AG04449 (cell line): ENCODE measurements around the gene RHBDL3.

Experiments used
- CTCF ChIA-PET: fragments of 350-600 bp; formaldehyde crosslinking; extraction: SDS; loops from one replicate; lab custom pipeline; 2021; ENCODE audit warnings: antibody characterized with exemption; lab: Yijun Ruan, JAX
- POLR2A ChIA-PET: fragments of 400-600, 350-600 bp; formaldehyde crosslinking; extraction: SDS; loops from one replicate; lab custom pipeline; 2020; ENCODE audit warnings: antibody characterized with exemption, inconsistent platforms; lab: Yijun Ruan, JAX
- DNase-seq: peaks from one replicate; pipeline ENCODE4 v3.0.0-alpha.2; 2010; ENCODE audit warnings: low read depth, low spot score
- H3K4me3 ChIP-seq: 2 replicates; pipeline ENCODE4 v1.5.1; 2011; ENCODE audit warnings: low read depth, mild to moderate bottlenecking, control low read depth, low read length
- CTCF ChIP-seq: IDR thresholded peaks from one replicate; pipeline ENCODE4 v1.5.1; 2011; ENCODE audit warnings: mild to moderate bottlenecking, moderate library complexity, low read length, control low read depth, inconsistent platforms; ENCODE audit not compliant: insufficient read depth; ENCODE audit errors: missing control alignments

The RHBDL3 gene

GRCh38 chr17:32239456-32239855, 26.2 kb upstream of the RHBDL3 start:
- CTCF ChIA-PET: interaction anchor here (4.7 kb wide), 1 partner anchor 12 kb away, joined by 34 read pairs; no protein-coding TSS in a partner anchor
- H3K4me3 ChIP-seq: no peak overlapping the region
- DNase-seq: no peak
- POLR2A ChIA-PET: no interaction called here
- no peak for TF ChIP-seq CTCF

GRCh38 chr17:32240750-32241149, 24.9 kb upstream of the RHBDL3 start:
- H3K4me3 ChIP-seq: no peak overlapping the region
- POLR2A ChIA-PET: interaction anchor here (0.9 kb wide), 1 partner anchor 14 kb away, joined by 3 read pairs; no protein-coding TSS in a partner anchor
- no peak for TF ChIP-seq CTCF
- CTCF ChIA-PET: interaction anchor here (2.0 to 4.7 kb wide), 2 partner anchors 11 to 56 kb away, joined by 4 to 34 read pairs; no protein-coding TSS in a partner anchor
- DNase-seq: no peak

- ChIA-PET POLR2A (no interaction called here), CTCF (interaction anchor here (2.0 to 4.7 kb wide), 2 partner anchors 10 to 55 kb away, joined by 4 to 34 read pairs; no protein-coding TSS in a partner anchor)
- H3K4me3 ChIP-seq: no peak overlapping the region
- no peak for TF ChIP-seq CTCF
- no peak for DNase-seq
Observed at GRCh38 chr17:32241640-32242039, 24.0 kb upstream of the RHBDL3 start.

GRCh38 chr17:32249475-32249874, 16.2 kb upstream of the RHBDL3 start:
- no peak overlapping the region for H3K4me3 ChIP-seq
- TF ChIP-seq CTCF: no peak
- POLR2A ChIA-PET: no interaction called here
- CTCF ChIA-PET: no interaction called here
- DNase-seq: no peak

GRCh38 chr17:32253117-32253611, 12.5 kb upstream of the RHBDL3 start:
- peak; percentile 98 for TF ChIP-seq CTCF
- POLR2A ChIA-PET: no interaction called here
- no peak for DNase-seq
- CTCF ChIA-PET: interaction anchor here (0.6 to 5.8 kb wide), 18 partner anchors 9 to 214 kb away, joined by 3 to 34 read pairs (median 4); partner anchors contain the start of genes C17orf75 and PSMD11
- H3K4me3 ChIP-seq: no peak overlapping the region

- ChIA-PET CTCF (interaction anchor here (1.1 to 5.8 kb wide), 7 partner anchors 11 to 207 kb away, joined by 3 to 30 read pairs (median 4); no protein-coding TSS in a partner anchor), POLR2A (no interaction called here)
- DNase-seq: no peak
- no peak overlapping the region for H3K4me3 ChIP-seq
- no peak for TF ChIP-seq CTCF
Observed at GRCh38 chr17:32256012-32256700, 9.5 kb upstream of the RHBDL3 start.
